Activated naive CD8-positive, alpha-beta T cell treated with anti-CD3 and anti-CD28 coated beads, Interleukin-2, amount 50 U/mL, for 24 hours (primary cell): ENCODE measurements around the gene EXOSC7.
"Not testable (repeated sequence)": the region's sequence is repeated elsewhere in the genome, so short reads cannot be mapped to it uniquely, and the experiment has no call there.

Source experiments
- ATAC-seq: fragments of 150-1000 bp; cut with Tn5 transposase; one replicate; pipeline ENCODE4 v1.10.0; 2021
- DNase-seq: peaks from one replicate; pipeline ENCODE4 v3.0.0; 2021
- H3K27ac Mint-ChIP-seq: one replicate; pipeline ENCODE4 v1.8.0; 2021; ENCODE audit warnings: mild to moderate bottlenecking, mixed read lengths
- H3K27me3 Mint-ChIP-seq: one replicate; pipeline ENCODE4 v1.8.0; 2021; ENCODE audit warnings: mixed read lengths
- H3K36me3 Mint-ChIP-seq: one replicate; pipeline ENCODE4 v1.8.0; 2021; ENCODE audit warnings: low read depth, mixed read lengths
- H3K4me1 Mint-ChIP-seq: one replicate; pipeline ENCODE4 v1.8.0; 2021; ENCODE audit warnings: mixed read lengths
- H3K4me3 Mint-ChIP-seq: one replicate; pipeline ENCODE4 v1.8.0; 2021; ENCODE audit warnings: mild to moderate bottlenecking, moderate library complexity, mixed read lengths
- H3K9me3 Mint-ChIP-seq: one replicate; pipeline ENCODE4 v1.8.0; 2021; ENCODE audit warnings: mixed read lengths

Gene EXOSC7

DNA sequence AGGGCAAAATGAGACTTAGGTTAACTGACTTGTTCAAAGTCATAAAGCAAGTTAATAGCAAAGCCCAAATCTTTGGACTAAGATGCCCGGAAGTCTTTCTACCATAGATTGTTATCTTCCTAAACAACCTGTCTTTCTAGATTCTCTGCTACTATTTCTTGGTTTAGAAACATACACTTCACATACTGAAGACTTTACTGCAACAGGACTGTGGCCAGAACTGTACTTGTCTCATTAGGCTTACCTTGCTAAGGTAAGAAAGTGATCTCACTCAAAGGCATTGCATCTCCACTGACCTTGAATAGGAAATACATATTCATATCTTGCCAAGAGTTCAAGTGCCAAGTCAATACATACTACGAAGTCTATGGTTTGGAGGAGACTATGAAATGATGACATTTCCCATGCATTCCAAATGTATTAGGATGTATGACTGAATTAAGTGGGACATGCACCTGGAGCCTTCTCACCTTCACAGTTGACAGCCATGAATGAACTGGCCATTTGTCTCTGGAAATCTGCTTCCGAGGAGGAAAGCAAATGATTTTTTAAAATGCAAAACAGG is 5.0 kb upstream of the EXOSC7 start:
- Mint-ChIP-seq H3K4me3 (no peak overlapping the region), H3K27me3 (no peaks in the 10 kb centered on the region), H3K4me1 (peaks cover 68% of the 10 kb centered on the region), H3K36me3 (peaks cover 2% of the 10 kb centered on the region), H3K9me3 (no peaks in the 10 kb centered on the region), H3K27ac (no peak overlapping the region)
- DNase-seq (no peak), ATAC-seq (no peak)

GRCh38 chr3:44974416-44974815 is 1.6 kb upstream of the EXOSC7 start:
- no peak overlapping the region for H3K27ac Mint-ChIP-seq
- no peaks in the 10 kb centered on the region for H3K9me3 Mint-ChIP-seq
- no peak for ATAC-seq

GRCh38 chr3:44981220-44981619 is 5.2 kb downstream of the EXOSC7 start:
- peaks cover 27% of the 10 kb centered on the region for H3K36me3 Mint-ChIP-seq
- ATAC-seq (peak; percentile 47), DNase-seq (no peak)
- no peaks in the 10 kb centered on the region for H3K27me3 Mint-ChIP-seq
- peaks cover 82% of the 10 kb centered on the region for H3K4me1 Mint-ChIP-seq
- H3K27ac Mint-ChIP-seq: peak overlapping the region; percentile 21
- peak overlapping the region; percentile 42 for H3K4me3 Mint-ChIP-seq
- H3K9me3 Mint-ChIP-seq: no peaks in the 10 kb centered on the region

More at GRCh38 chr3:44974416-44974815, 1.6 kb upstream of the EXOSC7 start:
- Mint-ChIP-seq H3K36me3 (peaks cover 12% of the 10 kb centered on the region), H3K4me1 (peaks cover 57% of the 10 kb centered on the region), H3K4me3 (peak overlapping the region; percentile 87), H3K27me3 (no peaks in the 10 kb centered on the region)
- no peak for DNase-seq

DNA sequence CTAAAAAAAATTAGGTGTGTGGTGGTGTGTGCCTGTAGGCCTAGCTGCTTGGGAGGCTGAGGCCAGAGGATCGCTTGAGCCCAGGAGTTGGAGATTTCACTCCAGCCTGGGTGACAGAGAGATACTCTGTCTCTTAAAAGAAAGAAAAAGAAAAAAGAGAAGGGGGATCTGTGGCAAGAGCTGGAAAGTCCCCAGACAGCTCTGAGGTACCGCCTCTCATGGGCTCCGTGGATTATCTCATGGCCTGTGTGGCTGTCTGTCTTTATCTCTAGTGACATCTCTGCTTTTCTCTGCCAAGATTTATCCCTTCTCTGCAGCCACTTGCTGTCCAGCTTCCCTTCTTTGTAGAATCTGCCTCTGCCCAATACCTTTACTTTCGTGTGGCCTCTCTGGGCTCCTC is 5.7 kb downstream of the EXOSC7 start:
- Mint-ChIP-seq H3K36me3 (peaks cover 28% of the 10 kb centered on the region), H3K4me1 (peaks cover 82% of the 10 kb centered on the region), H3K4me3 (no peak overlapping the region), H3K27ac (no peak overlapping the region), H3K27me3 (no peaks in the 10 kb centered on the region), H3K9me3 (no peaks in the 10 kb centered on the region)
- peak; percentile 6 for DNase-seq
- ATAC-seq: no peak

DNA sequence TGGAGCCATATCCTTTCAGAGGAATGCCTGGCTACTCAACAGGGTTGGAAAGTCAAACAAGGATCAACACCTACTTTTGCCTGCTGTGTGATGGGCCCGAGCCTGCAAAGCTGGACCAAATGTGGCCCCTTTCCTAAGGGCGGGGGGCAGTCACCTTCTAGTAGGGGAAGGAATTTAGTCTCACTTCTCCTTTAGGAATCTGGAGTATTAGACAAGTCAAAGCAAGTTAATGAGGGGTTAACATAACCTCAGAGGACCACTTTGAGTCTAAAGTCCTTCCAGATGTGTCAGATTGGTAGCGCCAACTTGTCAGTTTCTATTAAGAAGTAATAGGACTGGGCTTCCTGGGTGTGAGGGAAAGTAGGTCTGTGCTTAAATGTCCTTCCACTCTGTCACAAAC is 6.8 kb downstream of the EXOSC7 start:
- no peak for ATAC-seq
- H3K4me1 Mint-ChIP-seq: peaks cover 77% of the 10 kb centered on the region
- no peak overlapping the region for H3K4me3 Mint-ChIP-seq
- DNase-seq: no peak
- no peaks in the 10 kb centered on the region for H3K27me3 Mint-ChIP-seq
- no peak overlapping the region for H3K27ac Mint-ChIP-seq
- H3K36me3 Mint-ChIP-seq: peaks cover 25% of the 10 kb centered on the region
- no peaks in the 10 kb centered on the region for H3K9me3 Mint-ChIP-seq

GRCh38 chr3:44983484-44983941 is 7.5 kb downstream of the EXOSC7 start:
- Mint-ChIP-seq H3K4me1 (peaks cover 73% of the 10 kb centered on the region), H3K9me3 (no peaks in the 10 kb centered on the region), H3K36me3 (peaks cover 24% of the 10 kb centered on the region), H3K4me3 (no peak overlapping the region), H3K27ac (no peak overlapping the region), H3K27me3 (no peaks in the 10 kb centered on the region)
- ATAC-seq (no peak), DNase-seq (no peak)

DNA sequence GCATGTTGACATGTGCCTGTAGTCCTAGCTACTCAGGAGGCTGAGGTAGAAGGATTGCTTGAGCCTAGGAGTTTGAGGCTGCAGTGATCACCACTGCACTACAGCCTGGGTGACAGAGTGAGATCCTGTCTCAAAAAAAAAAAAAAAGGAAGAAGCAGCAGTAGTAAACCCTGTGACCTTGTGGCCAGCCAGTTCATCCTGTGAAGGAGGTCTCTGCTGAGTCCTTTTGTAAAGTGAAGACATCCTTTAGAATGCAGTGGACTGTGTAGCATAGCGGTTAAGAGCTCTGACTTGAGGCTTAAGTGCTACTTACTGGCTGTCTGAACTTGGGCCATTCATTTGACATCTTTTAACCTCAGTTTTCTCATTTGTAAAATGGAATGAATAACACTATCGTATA is 8.3 kb downstream of the EXOSC7 start:
- peaks cover 28% of the 10 kb centered on the region for H3K36me3 Mint-ChIP-seq

GRCh38 chr3:44986330-44986729 is 10.3 kb downstream of the EXOSC7 start:
- H3K4me3 Mint-ChIP-seq, H3K27ac Mint-ChIP-seq, ATAC-seq, H3K27me3 Mint-ChIP-seq, DNase-seq, H3K9me3 Mint-ChIP-seq: not testable (repeated sequence)
- peaks cover 32% of the 10 kb centered on the region for H3K36me3 Mint-ChIP-seq
- peaks cover 64% of the 10 kb centered on the region for H3K4me1 Mint-ChIP-seq

More for the DNA sequence above, 8.3 kb downstream of the EXOSC7 start:
- no peak for ATAC-seq
- H3K9me3 Mint-ChIP-seq: no peaks in the 10 kb centered on the region
- no peak overlapping the region for H3K27ac Mint-ChIP-seq
- H3K4me3 Mint-ChIP-seq: no peak overlapping the region
- no peak for DNase-seq
- no peaks in the 10 kb centered on the region for H3K27me3 Mint-ChIP-seq
- peaks cover 69% of the 10 kb centered on the region for H3K4me1 Mint-ChIP-seq

GRCh38 chr3:44987332-44987731 is 11.3 kb downstream of the EXOSC7 start:
- no peak for ATAC-seq
- peaks cover 57% of the 10 kb centered on the region for H3K4me1 Mint-ChIP-seq
- peaks cover 39% of the 10 kb centered on the region for H3K36me3 Mint-ChIP-seq
- H3K27ac Mint-ChIP-seq: no peak overlapping the region
- DNase-seq: no peak
- H3K4me3 Mint-ChIP-seq: no peak overlapping the region
- H3K27me3 Mint-ChIP-seq: no peaks in the 10 kb centered on the region
- H3K9me3 Mint-ChIP-seq: no peaks in the 10 kb centered on the region

DNA sequence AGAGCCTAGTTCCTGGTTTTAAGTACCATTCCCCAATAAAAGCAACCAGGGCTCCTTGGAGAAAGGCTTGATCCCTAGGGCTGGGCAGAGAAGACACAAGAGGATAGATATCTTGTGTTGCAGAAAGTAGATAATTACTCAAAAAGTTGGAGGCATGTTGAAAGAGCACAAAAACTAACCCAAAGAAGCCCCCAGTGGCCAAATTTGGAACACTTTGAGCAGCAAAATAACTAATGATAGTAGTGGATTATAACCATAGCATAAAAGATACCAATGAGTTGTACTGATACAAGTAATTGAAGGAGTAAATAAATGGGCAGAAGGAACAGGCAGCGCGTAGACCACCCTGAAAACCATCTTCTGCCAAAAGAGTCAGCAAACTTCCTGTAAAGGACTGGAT is 12.0 kb downstream of the EXOSC7 start:
- peaks cover 57% of the 10 kb centered on the region for H3K4me1 Mint-ChIP-seq
- H3K4me3 Mint-ChIP-seq: no peak overlapping the region
- no peak overlapping the region for H3K27ac Mint-ChIP-seq
- no peak for DNase-seq
- no peaks in the 10 kb centered on the region for H3K27me3 Mint-ChIP-seq
- peaks cover 44% of the 10 kb centered on the region for H3K36me3 Mint-ChIP-seq
- no peaks in the 10 kb centered on the region for H3K9me3 Mint-ChIP-seq
- no peak for ATAC-seq

- peaks cover 47% of the 10 kb centered on the region for H3K4me1 Mint-ChIP-seq
- no peak overlapping the region for H3K4me3 Mint-ChIP-seq
- H3K27ac Mint-ChIP-seq: no peak overlapping the region
- ATAC-seq (no peak), DNase-seq (no peak)
- no peaks in the 10 kb centered on the region for H3K9me3 Mint-ChIP-seq
- peaks cover 47% of the 10 kb centered on the region for H3K36me3 Mint-ChIP-seq
- no peaks in the 10 kb centered on the region for H3K27me3 Mint-ChIP-seq
Measured at GRCh38 chr3:44989141-44989540, 13.1 kb downstream of the EXOSC7 start.

DNA sequence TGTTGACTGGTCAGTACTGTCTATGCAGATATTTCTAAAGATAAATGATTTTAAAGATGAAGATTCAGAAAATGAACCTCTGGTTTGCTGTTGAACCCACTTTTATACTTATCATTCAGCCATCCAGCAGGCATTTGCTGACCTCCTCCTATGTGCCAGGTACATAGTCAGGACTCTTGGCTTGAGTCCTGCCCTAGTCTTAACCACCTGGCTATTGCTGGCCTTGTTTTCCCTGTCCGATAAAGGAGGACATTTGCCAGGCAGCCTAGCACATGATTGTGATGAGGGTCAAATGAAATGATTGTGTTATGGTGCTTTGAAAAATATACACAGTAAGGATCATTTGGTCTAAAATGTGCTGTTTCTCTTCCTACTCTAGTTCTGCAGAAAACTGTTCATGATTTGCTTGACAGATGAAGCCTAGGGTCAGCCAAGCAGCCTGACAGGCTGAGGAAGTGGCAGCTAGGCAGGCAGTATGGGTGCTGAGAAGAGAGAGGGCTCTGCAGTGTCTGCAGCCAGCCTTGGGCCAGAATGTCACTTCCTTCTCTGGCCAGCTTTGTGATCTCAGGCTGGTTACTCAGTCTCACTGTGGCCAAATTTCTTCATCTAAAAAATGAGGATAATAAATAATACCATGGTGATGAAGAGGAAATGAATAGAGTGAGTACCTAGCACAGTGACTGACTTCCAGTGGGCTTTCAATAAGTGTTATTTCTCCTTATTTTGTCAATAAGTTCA is 13.8 kb downstream of the EXOSC7 start:
- no peaks in the 10 kb centered on the region for H3K9me3 Mint-ChIP-seq
- no peaks in the 10 kb centered on the region for H3K27me3 Mint-ChIP-seq
- H3K36me3 Mint-ChIP-seq: peaks cover 49% of the 10 kb centered on the region
- DNase-seq: no peak
- no peak overlapping the region for H3K4me3 Mint-ChIP-seq
- peaks cover 45% of the 10 kb centered on the region for H3K4me1 Mint-ChIP-seq
- no peak overlapping the region for H3K27ac Mint-ChIP-seq
- no peak for ATAC-seq

- no peaks in the 10 kb centered on the region for H3K27me3 Mint-ChIP-seq
- DNase-seq: no peak
- no peak overlapping the region for H3K27ac Mint-ChIP-seq
- no peaks in the 10 kb centered on the region for H3K9me3 Mint-ChIP-seq
- peaks cover 50% of the 10 kb centered on the region for H3K36me3 Mint-ChIP-seq
- peaks cover 50% of the 10 kb centered on the region for H3K4me1 Mint-ChIP-seq
- no peak overlapping the region for H3K4me3 Mint-ChIP-seq
- no peak for ATAC-seq
Measured at GRCh38 chr3:44991326-44991725, 15.3 kb downstream of the EXOSC7 start.

- peak; percentile 27 for DNase-seq
- H3K36me3 Mint-ChIP-seq: peaks cover 53% of the 10 kb centered on the region
- H3K27me3 Mint-ChIP-seq: no peaks in the 10 kb centered on the region
- no peak overlapping the region for H3K4me3 Mint-ChIP-seq
- H3K4me1 Mint-ChIP-seq: peaks cover 58% of the 10 kb centered on the region
- H3K27ac Mint-ChIP-seq: peak overlapping the region; percentile 61
- no peak for ATAC-seq
- no peaks in the 10 kb centered on the region for H3K9me3 Mint-ChIP-seq
Measured at GRCh38 chr3:44992555-44993470, 16.8 kb downstream of the EXOSC7 start.
